ENCODE data around the gene UBE2J2.
A peak's percentile ranks its signal among the peaks of the same experiment; 100 is the strongest.

Gene UBE2J2

DNA sequence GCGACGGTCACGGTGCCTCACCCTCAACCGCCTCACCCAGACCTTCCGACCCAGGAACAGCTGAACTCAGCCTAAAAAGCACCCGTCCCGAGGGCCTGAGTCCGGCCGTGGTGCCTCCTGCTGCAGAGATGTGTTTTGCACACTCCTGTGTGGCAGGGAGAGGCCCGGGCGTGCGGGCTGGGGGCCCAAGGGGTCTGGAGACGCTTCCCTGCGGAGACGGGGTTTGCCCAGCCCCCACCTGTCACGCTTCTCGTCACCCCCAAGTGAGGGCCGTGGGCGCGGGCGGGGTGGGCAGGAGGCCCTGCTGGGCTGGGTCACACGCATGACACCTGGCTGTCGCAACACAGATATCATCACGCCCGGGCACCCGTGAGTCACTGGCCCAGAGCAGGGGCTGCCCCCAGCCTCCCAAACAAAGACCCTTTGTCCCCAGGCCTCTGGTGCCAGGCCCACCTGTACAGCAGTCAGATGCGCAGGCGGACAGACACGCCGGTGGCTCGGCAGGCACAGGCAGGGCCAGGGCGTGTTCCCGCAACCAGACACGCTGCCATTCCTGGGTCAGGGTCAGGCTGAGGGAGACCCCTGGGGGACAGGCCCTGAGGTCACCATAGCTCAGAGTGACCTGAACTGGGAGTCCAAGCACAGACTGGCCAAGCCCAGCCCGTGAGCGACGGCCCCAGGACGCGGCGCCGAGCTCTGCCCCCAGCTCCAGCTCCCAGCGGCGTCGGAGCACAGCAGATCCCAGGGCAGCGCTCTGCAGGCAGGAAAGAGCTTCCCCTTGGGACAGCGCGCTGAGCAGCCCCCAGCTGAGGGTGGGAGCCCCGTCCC is 35.6 kb downstream of the UBE2J2 start:
- no peak for DNase-seq

DNA sequence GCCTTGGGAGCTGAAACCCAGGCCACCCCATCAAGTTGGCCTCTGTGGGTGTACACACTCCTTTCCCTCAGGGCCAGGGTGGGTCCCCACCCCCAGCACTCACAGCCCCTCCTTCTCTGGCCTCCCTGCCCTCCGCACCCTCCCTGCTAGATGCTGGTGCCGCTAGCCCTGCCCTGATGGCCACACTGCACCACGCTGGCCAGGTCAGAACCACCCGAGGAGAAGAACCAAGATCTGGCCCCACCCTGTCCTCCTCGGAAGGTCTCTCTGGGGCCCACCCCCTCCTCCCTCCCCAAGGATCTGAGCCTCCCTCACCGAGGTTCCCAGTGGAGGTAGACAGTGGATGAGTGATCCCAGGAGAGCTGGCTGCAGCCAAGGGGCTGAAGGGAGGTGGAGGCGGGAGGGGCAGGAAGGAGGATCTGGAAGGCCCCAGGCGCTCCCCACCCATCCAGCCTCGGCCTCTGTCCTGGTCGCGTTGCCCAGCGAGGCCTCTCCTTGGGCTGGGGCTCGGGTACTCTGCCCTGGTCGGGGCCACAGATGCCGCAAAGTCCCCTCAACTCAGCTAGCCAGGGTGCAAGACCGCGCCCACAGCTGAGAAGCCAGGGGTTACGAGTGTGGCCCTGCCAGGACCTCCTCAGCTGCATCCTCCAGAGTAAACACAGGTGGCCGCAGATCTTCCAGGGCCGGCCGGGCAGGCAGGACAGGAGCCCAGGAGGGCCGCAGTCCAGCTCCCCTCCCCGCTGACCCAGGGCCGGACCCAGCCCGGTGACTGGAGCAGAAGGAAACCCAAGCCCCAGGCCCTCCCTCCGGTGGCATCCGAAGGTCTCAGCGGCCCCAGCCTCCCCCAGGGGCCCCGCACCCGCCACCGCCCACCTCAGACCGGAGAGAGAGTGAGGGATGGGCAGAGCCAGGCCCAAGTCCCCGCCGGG is 36.4 kb downstream of the UBE2J2 start:
- DNase-seq: no peak

GRCh38 chr1:1236176-1236763 is 37.4 kb downstream of the UBE2J2 start:
- DNase-seq: no peak

DNA sequence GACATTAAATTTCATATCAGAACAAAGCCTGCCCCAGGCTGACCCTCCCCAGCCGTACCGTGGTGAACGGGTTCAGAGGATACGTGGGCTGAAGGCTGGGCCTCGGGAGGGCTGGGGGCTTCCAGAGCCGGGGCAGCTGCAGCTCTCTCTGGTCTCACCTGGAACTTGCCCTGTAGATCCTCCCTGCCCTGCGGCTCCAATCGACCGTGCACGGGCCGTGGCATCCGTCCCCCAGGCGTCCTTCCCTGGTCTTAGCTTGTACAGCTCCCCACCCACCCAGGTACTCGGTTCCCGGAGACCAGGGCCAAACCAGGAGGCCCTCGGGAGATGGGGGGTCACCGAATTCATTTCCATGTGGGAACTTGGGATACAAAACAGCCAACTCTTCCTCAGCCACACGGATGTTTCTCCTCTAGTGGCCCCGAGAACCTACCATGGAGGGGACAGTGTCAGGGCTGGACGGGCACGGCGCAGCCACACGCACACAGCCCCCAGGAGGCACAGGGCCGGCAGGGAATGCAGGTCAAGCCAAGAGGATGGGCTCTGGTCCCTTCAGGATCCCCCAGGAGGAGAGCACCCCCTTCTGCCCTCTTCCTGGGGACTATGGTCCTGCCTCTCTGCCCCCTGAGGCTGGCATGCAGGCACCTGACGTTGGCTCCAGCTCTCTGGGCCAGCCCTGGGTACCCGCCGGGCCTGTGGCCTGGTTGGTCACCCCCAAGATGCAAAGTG is 38.5 kb downstream of the UBE2J2 start:
- DNase-seq: no peak

- DNase-seq: no peak
These were observed 39.4 kb downstream of the UBE2J2 start for GRCh38 chr1:1234180-1234808.

DNA sequence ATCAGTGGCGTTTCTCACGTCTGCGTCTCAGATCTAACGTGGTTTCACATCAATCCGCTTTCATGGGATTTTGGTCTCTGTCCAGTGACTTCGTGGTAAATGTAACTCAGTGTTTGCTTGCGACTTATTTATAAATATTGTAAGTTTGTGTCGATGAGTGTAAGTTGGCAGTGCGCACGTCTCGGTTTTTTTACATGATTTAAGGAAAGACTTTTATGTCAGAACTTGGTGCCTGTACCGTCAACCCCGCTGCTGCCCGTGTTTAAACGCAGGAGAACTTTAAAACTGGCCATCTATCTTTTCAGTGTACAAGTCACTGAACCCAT is 40.1 kb downstream of the UBE2J2 start:
- no peak for DNase-seq

- DNase-seq: no peak
These were observed 40.7 kb downstream of the UBE2J2 start for GRCh38 chr1:1232796-1233566.

- no peak for DNase-seq
These were observed 41.4 kb downstream of the UBE2J2 start, which contains the start of gene B3GALT6 for GRCh38 chr1:1232208-1232795. Gene B3GALT6 (plus strand): TSS chr1:1232237. CDS start chr1:1232279, 42 bp downstream.

DNA sequence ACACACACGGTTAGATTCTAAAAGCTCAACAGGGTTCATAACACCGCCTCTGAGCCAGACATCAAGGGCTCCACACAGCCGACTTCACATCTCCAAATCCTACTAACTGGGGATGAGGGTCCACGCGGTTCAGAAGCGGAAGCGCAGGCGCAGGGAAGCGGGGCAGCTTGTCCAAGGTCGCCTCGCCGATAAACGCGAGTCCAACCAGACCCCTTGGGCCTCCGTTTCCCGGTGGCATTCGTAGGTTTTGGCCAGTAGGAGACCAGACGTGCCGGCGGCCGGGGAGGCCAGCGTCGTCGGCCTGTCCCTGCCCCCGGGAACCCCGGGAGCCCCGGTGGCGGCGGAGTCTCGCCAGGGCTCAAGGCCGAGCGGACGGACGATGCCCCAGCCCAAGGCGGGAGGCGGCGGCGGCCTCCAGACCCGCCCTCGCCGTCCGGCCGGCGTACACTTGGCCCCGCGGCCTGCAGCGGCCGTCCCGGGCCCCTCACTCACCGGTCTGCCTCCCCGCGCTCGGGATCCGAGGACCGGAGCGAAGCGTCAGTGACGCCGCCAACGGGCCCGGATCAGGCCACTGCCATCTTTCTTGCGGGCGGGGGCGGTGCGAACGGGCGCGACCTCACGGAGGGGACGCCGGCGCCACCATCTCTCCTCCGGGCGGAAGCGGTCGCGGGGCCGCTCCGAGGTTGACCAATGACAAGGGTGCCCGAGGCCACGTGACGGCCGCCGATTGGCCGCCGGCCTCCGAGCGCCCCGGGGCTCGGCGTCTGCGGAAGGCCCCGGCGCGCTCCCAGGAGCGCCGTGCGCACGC is 42.0 kb downstream of the UBE2J2 start, which contains the start of gene SDF4:
SDF4 (minus strand) TSS at position 602 of the 808 bp plus-strand sequence. CDS start 3,229 bp downstream, outside the sequence.
- peak; percentile 84 for DNase-seq

DNA sequence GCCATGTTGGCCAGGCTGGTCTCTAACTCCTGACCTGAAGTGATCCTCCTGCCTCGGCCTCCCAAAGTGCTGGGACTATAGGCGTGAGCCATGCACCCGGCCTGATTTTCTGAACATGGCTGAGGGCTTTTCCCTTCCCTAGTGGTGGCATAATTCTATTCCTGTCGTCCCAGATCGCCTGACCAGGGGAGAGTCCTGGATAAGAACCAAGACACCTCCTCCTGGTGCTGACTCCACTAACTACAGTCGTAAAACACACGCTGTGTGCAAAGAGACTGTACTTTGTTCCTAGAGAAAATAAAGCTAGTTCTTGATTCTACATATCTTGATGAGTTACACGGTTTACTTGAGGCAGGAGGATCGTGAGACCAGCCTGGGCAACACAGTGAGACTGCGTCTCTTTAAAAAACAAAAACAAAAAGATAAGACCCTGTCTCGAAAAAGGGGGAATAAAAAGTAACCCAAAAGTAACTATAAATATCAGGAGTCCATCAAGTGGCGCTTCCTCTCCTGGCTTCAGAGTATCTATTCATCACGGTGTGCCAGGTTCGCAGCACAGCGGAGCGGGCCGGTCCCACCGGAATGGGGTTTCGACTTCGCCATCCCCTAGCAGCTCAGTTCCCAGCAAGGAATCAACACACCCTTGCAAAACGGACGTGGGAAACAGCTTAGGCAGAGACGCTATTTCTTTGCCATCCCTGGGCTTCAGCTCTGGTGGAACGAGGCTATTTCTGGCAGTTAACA is 42.8 kb downstream of the UBE2J2 start:
- DNase-seq: no peak

DNA sequence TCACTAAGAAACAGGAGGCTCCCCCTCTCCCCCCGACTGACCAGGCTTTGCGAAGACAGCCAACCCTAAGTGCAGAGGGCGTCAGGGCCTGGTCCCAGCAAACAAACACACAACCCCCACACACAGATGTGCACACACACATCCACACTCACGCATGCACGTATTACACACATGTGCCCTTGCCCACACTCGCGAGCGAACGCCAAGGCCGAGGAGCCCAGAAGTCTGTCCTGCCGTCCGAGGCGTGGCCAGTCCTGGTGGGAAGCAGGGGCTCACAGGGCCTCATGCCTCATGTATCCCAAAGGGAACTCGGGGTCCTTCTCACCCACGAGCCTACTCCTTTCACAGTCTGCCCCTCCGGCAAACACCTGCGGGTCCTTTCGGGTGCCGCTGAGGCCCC is 43.9 kb downstream of the UBE2J2 start:
- no peak for DNase-seq

DNA sequence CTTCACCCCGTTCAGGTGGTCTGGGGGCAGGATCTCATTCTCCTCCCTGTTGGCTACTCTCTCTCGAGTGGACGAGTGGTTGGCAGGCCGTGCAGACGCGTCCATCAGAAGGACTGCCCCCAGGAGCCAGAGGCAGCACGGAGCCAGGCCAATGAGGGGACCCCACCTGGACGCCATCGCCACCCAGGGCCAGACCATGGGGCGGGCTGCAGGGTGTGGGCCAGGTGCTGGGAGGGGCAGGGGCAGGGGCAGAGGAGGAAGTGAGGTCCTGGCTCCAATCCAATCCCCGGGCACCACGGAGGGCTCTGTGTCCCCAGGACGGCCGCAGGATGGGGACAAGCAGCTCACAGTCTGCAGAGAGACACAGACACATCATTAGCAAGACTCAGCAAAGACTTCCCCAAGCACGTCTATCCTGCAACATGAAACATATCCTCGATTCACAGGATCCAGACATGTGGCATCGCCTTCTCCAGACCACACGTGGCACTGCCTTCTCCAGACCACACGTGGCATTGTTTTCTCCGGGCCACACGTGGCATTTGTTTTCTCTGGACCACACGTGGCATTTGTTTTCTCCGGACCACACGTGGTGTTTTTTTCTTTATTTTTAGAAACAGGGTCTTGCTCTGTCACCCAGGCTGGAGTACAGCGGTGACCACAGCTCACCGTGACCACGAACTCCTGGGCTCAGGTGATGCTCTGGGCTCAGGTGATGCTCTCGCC is 44.9 kb downstream of the UBE2J2 start:
- DNase-seq: no peak

- no peak for DNase-seq
These were observed 45.5 kb downstream of the UBE2J2 start for GRCh38 chr1:1228187-1228586.

- no peak for DNase-seq
These were observed 46.3 kb downstream of the UBE2J2 start for GRCh38 chr1:1227386-1227785.

DNA sequence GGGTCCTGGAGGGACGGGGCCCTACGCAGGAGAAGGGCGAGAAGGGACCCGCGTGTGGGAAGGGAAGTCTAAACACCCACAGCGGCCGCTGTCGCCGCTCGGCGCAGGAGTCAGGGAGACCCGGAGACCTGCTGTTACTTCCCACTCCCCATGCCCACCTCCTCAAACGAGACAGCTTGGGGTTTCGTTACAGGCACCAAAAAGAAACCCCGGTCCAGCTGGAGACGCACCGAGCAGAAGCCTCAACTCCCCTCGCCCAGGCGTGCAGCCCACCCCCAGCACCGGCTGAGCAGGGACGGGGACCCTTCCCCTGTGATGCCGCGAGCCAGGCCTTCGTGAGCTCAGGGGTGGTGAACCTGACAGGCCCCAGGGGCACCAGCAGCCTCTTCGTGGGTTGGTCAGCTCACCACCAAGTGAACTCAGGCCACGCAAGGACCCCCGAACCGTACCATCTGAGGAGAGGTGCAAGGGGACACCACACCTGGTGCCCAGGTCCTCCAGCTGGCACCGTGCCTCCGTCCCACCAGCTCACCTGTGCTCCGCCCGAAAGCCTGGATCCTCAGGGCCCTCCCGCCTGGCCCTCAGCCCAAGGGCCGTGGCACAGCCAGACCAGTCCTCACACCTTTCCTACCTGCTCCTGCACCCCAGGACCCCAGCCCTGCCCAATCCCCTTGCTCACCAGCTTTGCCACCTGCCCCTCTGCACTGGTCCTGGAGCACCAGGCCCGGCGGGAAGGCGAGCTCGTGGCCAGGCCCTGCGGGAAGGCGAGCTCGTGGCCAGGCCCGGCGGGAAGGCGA is 46.9 kb downstream of the UBE2J2 start:
- DNase-seq: no peak

- no peak for DNase-seq
These were observed 47.7 kb downstream of the UBE2J2 start for GRCh38 chr1:1225913-1226312.

DNA sequence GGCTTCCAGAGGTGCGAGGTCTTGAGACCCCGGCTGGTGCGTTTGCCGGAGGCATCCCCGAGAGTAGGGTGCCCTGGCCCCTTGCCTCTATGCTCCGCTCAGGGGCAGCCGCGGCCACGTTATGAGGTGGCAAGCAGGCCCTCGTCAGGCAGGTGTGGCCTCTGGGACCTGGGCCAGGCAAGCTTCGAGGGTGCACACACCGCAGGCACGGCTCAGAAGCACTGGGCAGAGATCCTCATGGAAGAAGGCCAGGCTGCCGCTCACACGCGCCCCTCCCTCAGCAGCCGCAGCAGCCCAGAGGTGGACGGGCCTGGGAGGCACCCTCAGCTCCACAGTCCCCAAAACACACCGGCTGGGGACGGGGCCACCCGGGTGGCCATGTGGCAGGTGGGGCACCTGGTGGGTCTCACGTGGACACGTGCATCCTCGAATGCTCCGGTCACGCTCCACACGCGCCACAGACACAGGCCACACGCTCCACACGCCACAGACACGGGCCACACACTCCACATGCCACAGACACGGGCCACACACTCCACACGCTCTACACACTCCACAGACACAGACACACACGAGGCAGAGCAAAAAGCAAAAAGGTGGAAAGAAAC is 48.3 kb downstream of the UBE2J2 start:
- DNase-seq: no peak

All from NCI-H187 treated with DMSO at 0.1 percent for 48 hours (cell line).